HepG2 (cell line): Measurements from ENCODE around the gene PRAMEF12. TPM values are rescaled to one million over a fixed set of nuclear protein-coding genes. Genes with fewer than 3 reads are reported as not detected.

Experiments used
- polyA plus RNA-seq, 8 experiments: library from polyadenylated mRNA; depleted of rRNA in 3 of 8; stranded (reverse) in 7 of 8; unstranded in 1 of 8; fragments of >200 nt; fragmentation: Illumina TruSeq in 4 of 8; extraction: Trizol in 4 of 8; gene quantifications; 2 replicates each; pipeline versions ENCODE4 v1.2.1 to v1.2.3, GENCODE V29; 2011 to 2016; ENCODE audit warnings: low read depth in 4 of 8, missing spikeins in 1 of 8, mixed read lengths in 1 of 8; ENCODE audit not compliant: insufficient read depth in 1 of 8
- total RNA-seq, 5 experiments: library from RNA; depleted of rRNA; stranded (reverse); fragments of >200 nt; fragmentation: Illumina TruSeq; extraction: Trizol; gene quantifications; 2 replicates each; pipeline ENCODE4 v1.2.3, GENCODE V29; 2016; ENCODE audit warnings: low read depth in 1 of 5

The PRAMEF12 gene
- total and polyA plus RNA-seq, 2 of the 13 experiments (the other 11 are each of a cell fraction or from before 2014, with no cell fraction given): not detected

Other genes with a start within 250 kb of the PRAMEF12 start
- 30.5 and 48.5 TPM in 2 replicates for gene DHRS3, start 155.5 kb upstream of the PRAMEF12 start, total RNA-seq (2016; rRNA removed; fragmentation: Illumina TruSeq; extraction: Trizol)
- 90.5 and 107 TPM in 2 replicates for gene DHRS3, start 155.5 kb upstream of the PRAMEF12 start, polyA plus RNA-seq (2011; rRNA removed)
- gene AADACL4, start 129.7 kb upstream of the PRAMEF12 start, total RNA-seq (2016; rRNA removed; fragmentation: Illumina TruSeq; extraction: Trizol): not detected in 2 replicates
- gene AADACL4, start 129.7 kb upstream of the PRAMEF12 start, polyA plus RNA-seq (2011; rRNA removed): not detected in 2 replicates
- gene AADACL3, start 57.6 kb upstream of the PRAMEF12 start, total RNA-seq (2016; rRNA removed; fragmentation: Illumina TruSeq; extraction: Trizol): not detected in 2 replicates
- gene AADACL3, start 57.6 kb upstream of the PRAMEF12 start, polyA plus RNA-seq (2011; rRNA removed): 0.01 TPM in 1 of 2 replicates, not detected in the other
- gene CFAP107, start 27.5 kb upstream of the PRAMEF12 start, total RNA-seq (2016; rRNA removed; fragmentation: Illumina TruSeq; extraction: Trizol): not detected in 2 replicates
- gene CFAP107, start 27.5 kb upstream of the PRAMEF12 start, polyA plus RNA-seq (2011; rRNA removed): not detected in 2 replicates
- gene PRAMEF1, start 17.7 kb downstream of the PRAMEF12 start, total RNA-seq (2016; rRNA removed; fragmentation: Illumina TruSeq; extraction: Trizol): not detected in 2 replicates
- not detected in 2 replicates for gene PRAMEF1, start 17.7 kb downstream of the PRAMEF12 start, polyA plus RNA-seq (2011; rRNA removed)
- gene PRAMEF11, start 57.7 kb downstream of the PRAMEF12 start, total RNA-seq (2016; rRNA removed; fragmentation: Illumina TruSeq; extraction: Trizol): not detected in 2 replicates
- not detected in 2 replicates for gene PRAMEF11, start 57.7 kb downstream of the PRAMEF12 start, polyA plus RNA-seq (2011; rRNA removed)
- gene HNRNPCL1, start 75.0 kb downstream of the PRAMEF12 start, total RNA-seq (2016; rRNA removed; fragmentation: Illumina TruSeq; extraction: Trizol): 0.18 TPM in 1 of 2 replicates, not detected in the other
- not detected in 2 replicates for gene HNRNPCL1, start 75.0 kb downstream of the PRAMEF12 start, polyA plus RNA-seq (2011; rRNA removed)
- gene PRAMEF2, start 83.3 kb downstream of the PRAMEF12 start, total RNA-seq (2016; rRNA removed; fragmentation: Illumina TruSeq; extraction: Trizol): not detected in 2 replicates
- not detected in 2 replicates for gene PRAMEF2, start 83.3 kb downstream of the PRAMEF12 start, polyA plus RNA-seq (2011; rRNA removed)
- not detected in 2 replicates for gene PRAMEF4, start 112.5 kb downstream of the PRAMEF12 start, total RNA-seq (2016; rRNA removed; fragmentation: Illumina TruSeq; extraction: Trizol)
- not detected in 2 replicates for gene PRAMEF4, start 112.5 kb downstream of the PRAMEF12 start, polyA plus RNA-seq (2011; rRNA removed)
- not detected in 2 replicates for gene PRAMEF10, start 124.5 kb downstream of the PRAMEF12 start, total RNA-seq (2016; rRNA removed; fragmentation: Illumina TruSeq; extraction: Trizol)
- not detected in 2 replicates for gene PRAMEF10, start 124.5 kb downstream of the PRAMEF12 start, polyA plus RNA-seq (2011; rRNA removed)
- not detected in 2 replicates for gene PRAMEF7, start 142.9 kb downstream of the PRAMEF12 start, total RNA-seq (2016; rRNA removed; fragmentation: Illumina TruSeq; extraction: Trizol)
- not detected in 2 replicates for gene PRAMEF7, start 142.9 kb downstream of the PRAMEF12 start, polyA plus RNA-seq (2011; rRNA removed)
- not detected in 2 replicates for gene PRAMEF6, start 173.8 kb downstream of the PRAMEF12 start, total RNA-seq (2016; rRNA removed; fragmentation: Illumina TruSeq; extraction: Trizol)
- gene PRAMEF6, start 173.8 kb downstream of the PRAMEF12 start, polyA plus RNA-seq (2011; rRNA removed): not detected in 2 replicates